GM18511 (cell line): ENCODE data around the gene LYST.

Experiments used
- ATAC-seq: cut with Tn5 transposase; IDR thresholded peaks from one replicate; pipeline ENCODE4 v1.9.1; 2021; ENCODE audit warnings: mild to moderate bottlenecking, moderate library complexity; ENCODE audit not compliant: unreplicated experiment

LYST gene

DNA sequence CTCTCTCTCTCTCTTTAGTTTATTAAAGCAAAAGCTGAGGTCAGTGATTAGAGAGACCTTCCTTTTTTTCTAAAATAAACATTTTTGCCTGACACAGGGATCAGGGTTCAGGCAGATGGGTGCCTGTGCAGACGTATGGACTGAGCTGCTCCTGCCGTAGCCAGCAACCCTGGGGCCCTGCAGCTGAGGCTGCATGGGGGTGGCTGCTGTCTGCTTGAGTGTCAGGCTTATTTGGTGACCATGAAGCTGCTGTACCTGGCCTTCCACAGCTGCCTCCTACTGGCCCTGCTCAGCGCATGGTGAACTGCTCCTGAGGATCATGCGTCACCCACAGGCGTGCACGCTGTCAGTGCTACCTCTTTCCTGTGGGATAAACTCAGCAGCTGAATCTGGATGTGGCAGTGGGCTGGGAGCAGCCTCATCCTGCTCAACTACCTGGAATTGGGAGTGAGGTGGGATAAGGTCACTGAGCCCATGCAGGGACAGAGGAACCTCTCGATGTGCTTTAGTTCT, 252.2 kb downstream of the LYST start:
- no peak for ATAC-seq

- ATAC-seq, result no peak
Observed at GRCh38 chr1:235613602-235614001, 253.1 kb downstream of the LYST start.

DNA sequence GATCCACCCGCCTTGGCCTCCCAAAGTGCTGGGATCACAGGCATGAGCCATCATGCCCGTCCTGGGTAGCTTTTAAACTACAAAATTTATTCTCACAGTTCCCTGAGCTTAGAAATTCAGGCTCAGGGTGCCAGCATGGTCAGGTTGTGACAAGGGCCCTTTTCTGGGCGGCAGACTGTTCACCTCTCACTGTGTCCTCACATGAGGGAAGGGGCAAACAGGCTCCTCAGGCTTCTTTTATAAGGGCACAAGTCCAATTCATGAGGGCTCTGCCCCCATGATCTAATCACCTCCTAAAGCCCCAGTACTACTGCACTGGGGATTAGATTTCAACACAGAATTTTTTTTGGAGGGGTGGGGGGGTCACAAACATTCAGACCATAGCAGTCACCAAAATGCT, 253.9 kb downstream of the LYST start:
- ATAC-seq, result no peak
